Immature natural killer cell (primary cell): ENCODE measurements around the gene BTG1. TPM values are rescaled to one million over a fixed set of nuclear protein-coding genes. Genes with fewer than 3 reads are reported as not detected.
A peak's percentile ranks its signal among the peaks of the same experiment; 100 is the strongest.

Experiments used
- DNase-seq, 3 donors: peaks; one replicate each; pipeline ENCODE4 v3.0.0; 2022; ENCODE audit warnings: mixed read lengths in 1 of 3
- H3K27ac Mint-ChIP-seq, 6 donors: one replicate each; pipeline ENCODE4 v1.8.0; 2020; ENCODE audit warnings: mixed read lengths in 6 of 6, mild to moderate bottlenecking in 5 of 6, inconsistent platforms in 4 of 6, moderate library complexity in 3 of 6
- H3K27me3 Mint-ChIP-seq, 3 donors: one replicate each; pipeline ENCODE4 v1.8.0; 2020 to 2021; ENCODE audit warnings: low read depth in 3 of 3, mild to moderate bottlenecking in 3 of 3, mixed read lengths in 3 of 3, moderate library complexity in 3 of 3, inconsistent platforms in 1 of 3
- H3K36me3 Mint-ChIP-seq, 3 donors: one replicate each; pipeline ENCODE4 v1.8.0; 2020; ENCODE audit warnings: mixed read lengths in 3 of 3, inconsistent platforms in 2 of 3, mild to moderate bottlenecking in 2 of 3
- H3K4me1 Mint-ChIP-seq, 2 donors: one replicate each; pipeline ENCODE4 v1.8.0; 2020; ENCODE audit warnings: inconsistent platforms in 2 of 2, mild to moderate bottlenecking in 2 of 2, mixed read lengths in 2 of 2, moderate library complexity in 1 of 2
- H3K4me3 Mint-ChIP-seq, 5 donors: one replicate each; pipeline ENCODE4 v1.8.0; 2020; ENCODE audit warnings: mild to moderate bottlenecking in 5 of 5, mixed read lengths in 5 of 5, inconsistent platforms in 3 of 5, moderate library complexity in 3 of 5
- H3K9me3 Mint-ChIP-seq, 6 donors: one replicate each; pipeline ENCODE4 v1.8.0; 2020; ENCODE audit warnings: mild to moderate bottlenecking in 6 of 6, mixed read lengths in 6 of 6, inconsistent platforms in 4 of 6, moderate library complexity in 3 of 6
- polyA plus RNA-seq, 3 donors: library from polyadenylated mRNA; unstranded; fragments of 300-500 nt; fragmentation: Illumina TruSeq; gene quantifications; one replicate each; pipeline ENCODE4 v1.2.3, GENCODE V29; 2021

Gene BTG1
- polyA plus RNA-seq, 3 donors from 2014 or later = 156 to 489 (median 487) TPM

DNA sequence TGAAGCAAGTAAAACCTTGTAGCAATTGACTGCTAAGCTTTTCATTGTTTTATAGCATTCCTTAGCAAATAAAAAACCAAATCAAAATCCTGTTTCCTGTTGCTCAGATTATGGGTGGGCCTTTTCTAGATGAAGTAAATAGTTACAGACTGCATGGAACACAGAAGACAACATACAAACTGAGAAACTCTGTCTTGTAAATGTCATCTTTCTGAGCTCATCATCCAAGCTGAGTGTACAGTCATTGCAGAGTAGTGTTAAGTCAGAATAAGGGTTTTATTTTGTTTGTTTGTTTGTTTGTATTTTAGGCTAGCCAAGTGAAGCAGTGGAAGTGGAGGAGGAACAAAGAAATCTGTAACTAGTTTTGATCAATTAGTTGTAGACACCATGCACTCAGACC is 24.4 kb upstream of the BTG1 start:
- H3K4me3 Mint-ChIP-seq = no peak overlapping the region
- DNase-seq = no peak
- H3K4me1 Mint-ChIP-seq = peaks cover 13 to 14% of the 10 kb centered on the region in 2 donors
- no peak overlapping the region for H3K27ac Mint-ChIP-seq
- H3K9me3 Mint-ChIP-seq = no peaks in the 10 kb centered on the region
- peaks cover 0 to 4% (median 0%) of the 10 kb centered on the region in 3 donors for H3K27me3 Mint-ChIP-seq
- H3K36me3 Mint-ChIP-seq = peaks cover 0 to 5% (median 0%) of the 10 kb centered on the region in 3 donors

DNA sequence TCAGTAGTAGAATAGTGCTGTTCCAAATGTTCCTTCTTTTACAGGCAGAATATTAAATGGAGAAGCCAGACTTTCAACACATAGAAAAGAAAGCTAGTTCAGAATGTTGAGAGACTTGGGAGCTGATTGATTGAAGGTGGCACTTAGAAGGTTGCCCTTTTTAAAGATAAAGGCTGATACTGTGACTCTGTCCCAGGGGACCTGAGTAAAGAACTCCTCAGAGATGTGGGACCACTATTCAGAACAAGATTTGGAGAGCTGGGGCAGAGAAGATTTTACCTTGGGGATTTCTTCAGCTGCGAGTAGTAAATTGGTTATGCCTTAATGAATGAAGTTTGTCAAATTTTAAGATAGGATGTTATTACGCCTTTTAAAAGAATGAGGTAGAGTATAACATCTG is 21.4 kb upstream of the BTG1 start:
- Mint-ChIP-seq H3K4me3 (no peak overlapping the region), H3K9me3 (no peaks in the 10 kb centered on the region), H3K36me3 (peaks cover 0 to 5% (median 0%) of the 10 kb centered on the region in 3 donors), H3K4me1 (peaks cover 6 to 13% of the 10 kb centered on the region in 2 donors), H3K27ac (no peak overlapping the region), H3K27me3 (peaks cover 0 to 3% (median 0%) of the 10 kb centered on the region in 3 donors)
- DNase-seq = no peak

DNA sequence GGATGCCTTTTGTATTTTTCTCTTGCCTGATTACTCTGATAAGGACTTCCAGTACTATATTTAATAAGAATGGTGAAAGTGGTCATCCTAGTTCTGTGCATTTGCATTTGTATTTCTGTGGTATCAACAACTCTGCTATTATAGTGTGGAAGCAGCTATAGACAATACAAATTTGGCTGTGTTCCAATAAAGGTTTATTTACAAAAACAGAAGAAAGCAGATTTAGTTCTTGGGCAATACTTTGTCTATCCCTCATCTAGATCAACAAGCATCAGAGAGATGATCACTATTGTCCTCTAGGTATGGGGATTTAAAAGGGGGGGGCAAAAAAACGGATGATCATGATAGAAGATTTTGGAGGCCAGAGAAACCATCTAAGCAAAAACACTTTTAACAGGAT is 19.1 kb upstream of the BTG1 start:
- Mint-ChIP-seq H3K36me3 (peaks cover 0 to 5% (median 3%) of the 10 kb centered on the region in 3 donors), H3K27me3 (peaks cover 0 to 5% (median 0%) of the 10 kb centered on the region in 3 donors), H3K4me1 (peaks cover 3 to 8% of the 10 kb centered on the region in 2 donors), H3K9me3 (no peaks in the 10 kb centered on the region), H3K4me3 (no peak overlapping the region), H3K27ac (no peak overlapping the region)
- no peak for DNase-seq

DNA sequence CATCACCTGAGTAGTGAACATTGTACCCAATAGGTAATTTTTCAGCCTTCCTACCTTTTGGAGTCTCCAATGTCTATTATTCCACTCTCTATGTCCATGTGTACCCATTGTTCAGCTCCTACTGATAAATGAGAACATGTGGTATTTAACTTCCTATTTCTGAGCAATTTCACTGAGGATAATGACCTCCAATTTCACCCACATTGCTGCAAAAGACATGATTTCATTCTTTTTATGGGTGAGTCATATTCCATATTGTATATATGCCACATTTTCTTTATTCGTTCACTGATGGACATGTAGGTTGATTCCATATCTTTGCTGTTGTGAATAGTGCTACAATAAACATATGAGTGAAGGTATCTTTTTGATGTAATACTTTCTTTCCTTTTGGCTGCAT is 16.4 kb upstream of the BTG1 start:
- peaks cover 14 to 32% of the 10 kb centered on the region in 2 donors for H3K4me1 Mint-ChIP-seq
- H3K27me3 Mint-ChIP-seq = peaks cover 0 to 11% (median 0%) of the 10 kb centered on the region in 3 donors
- no peak overlapping the region for H3K27ac Mint-ChIP-seq
- no peak for DNase-seq
- H3K4me3 Mint-ChIP-seq = no peak overlapping the region
- no peaks in the 10 kb centered on the region for H3K9me3 Mint-ChIP-seq
- peaks cover 0 to 8% (median 0%) of the 10 kb centered on the region in 3 donors for H3K36me3 Mint-ChIP-seq

DNA sequence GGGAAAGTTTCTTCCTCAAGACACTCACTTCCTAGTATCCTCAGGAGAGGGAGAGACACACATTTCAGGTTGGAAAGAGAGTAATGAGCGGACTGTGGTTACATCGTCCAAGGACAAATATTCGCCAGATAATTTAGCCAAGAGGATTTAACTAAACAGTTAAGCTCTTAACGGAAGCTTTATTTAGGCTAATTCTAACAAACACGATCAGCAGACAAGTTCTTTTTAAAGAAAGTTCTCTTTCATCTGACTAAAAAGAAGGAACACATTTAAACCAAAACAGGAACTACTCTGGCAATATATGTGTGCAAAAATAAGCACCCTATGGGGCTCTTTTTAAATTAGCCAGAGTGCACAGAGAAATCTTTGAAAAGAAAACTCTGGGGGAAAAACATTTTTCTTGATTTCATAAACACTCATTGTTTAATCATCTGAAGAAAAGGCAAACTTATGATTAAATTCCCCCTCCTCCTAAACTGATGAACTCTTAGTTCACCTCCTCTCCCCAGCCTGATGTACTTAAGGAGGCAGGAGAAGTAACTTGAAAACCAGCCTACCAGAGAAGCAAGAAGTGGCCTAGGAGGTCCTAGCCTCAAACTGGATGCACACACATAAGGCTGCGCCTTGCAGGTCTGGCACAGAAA is 13.3 kb upstream of the BTG1 start:
- Mint-ChIP-seq H3K27me3 (peaks cover 0 to 9% (median 2%) of the 10 kb centered on the region in 3 donors), H3K4me1 (peaks cover 14 to 32% of the 10 kb centered on the region in 2 donors), H3K9me3 (no peaks in the 10 kb centered on the region), H3K27ac (peak overlapping the region; percentile 1 to 74 (median 36)), H3K36me3 (peaks cover 0 to 14% (median 0%) of the 10 kb centered on the region in 3 donors), H3K4me3 (peak overlapping the region in 2 of 5 donors; percentile 1 to 46)
- no peak for DNase-seq

DNA sequence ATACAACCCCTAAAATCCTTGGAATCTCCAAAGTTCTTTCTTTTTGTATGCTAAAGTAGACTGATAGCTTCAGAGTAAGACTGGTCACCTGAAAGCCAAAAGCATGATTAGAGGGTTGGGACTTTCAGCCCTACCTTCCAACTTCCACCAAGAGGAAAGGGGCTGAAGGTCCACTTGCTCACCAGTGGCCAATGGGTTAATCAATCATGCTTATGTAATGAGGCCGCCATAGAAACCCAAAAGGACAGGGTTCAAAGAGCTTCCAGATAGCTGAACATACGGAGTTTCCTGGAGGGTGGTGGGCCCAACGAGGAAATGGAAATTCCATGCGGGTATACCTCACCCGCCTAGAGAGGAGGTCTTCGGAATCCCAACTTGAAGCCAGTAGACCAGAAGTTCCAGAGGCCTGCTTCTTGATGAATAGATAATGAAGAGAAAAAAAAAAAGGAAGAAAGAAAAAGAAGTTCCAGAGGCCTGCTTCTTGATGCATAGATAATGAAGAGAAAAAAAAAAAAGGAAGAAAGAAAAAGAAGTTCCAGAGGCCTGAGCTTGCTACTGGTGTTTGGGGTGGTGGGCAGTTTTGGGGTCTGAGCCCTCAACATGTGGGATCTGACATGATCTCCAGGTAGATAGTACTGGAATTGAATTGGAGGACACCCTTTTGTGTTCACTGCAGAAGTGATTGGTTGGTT is 11.2 kb upstream of the BTG1 start:
- Mint-ChIP-seq H3K9me3 (no peaks in the 10 kb centered on the region), H3K27ac (no peak overlapping the region), H3K36me3 (peaks cover 0 to 14% (median 2%) of the 10 kb centered on the region in 3 donors), H3K27me3 (peaks cover 0 to 9% (median 2%) of the 10 kb centered on the region in 3 donors), H3K4me1 (peaks cover 13 to 23% of the 10 kb centered on the region in 2 donors), H3K4me3 (no peak overlapping the region)
- DNase-seq = no peak

DNA sequence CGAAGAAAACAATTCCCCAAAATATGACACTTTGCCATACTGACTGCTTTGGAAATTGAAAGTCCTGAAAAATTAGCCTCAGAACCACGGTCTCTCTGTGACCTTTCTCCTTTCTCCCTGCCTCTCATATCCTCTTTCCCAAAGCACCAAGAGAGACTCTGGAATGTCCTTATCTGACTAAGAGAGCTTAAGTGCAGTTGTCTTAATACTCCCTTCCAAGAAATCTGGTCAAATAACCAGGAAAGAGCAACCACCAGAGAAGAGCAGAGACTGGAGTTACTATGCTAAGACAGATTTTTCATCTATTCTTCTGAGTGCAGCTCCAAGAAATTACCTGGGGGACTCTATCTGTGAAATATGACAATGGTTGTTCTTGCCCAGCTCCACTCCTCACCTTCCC is 10.5 kb upstream of the BTG1 start:
- Mint-ChIP-seq H3K27ac (no peak overlapping the region), H3K27me3 (peaks cover 0 to 9% (median 2%) of the 10 kb centered on the region in 3 donors), H3K4me3 (no peak overlapping the region), H3K36me3 (peaks cover 0 to 14% (median 5%) of the 10 kb centered on the region in 3 donors), H3K9me3 (no peaks in the 10 kb centered on the region), H3K4me1 (peaks cover 13 to 23% of the 10 kb centered on the region in 2 donors)
- no peak for DNase-seq

DNA sequence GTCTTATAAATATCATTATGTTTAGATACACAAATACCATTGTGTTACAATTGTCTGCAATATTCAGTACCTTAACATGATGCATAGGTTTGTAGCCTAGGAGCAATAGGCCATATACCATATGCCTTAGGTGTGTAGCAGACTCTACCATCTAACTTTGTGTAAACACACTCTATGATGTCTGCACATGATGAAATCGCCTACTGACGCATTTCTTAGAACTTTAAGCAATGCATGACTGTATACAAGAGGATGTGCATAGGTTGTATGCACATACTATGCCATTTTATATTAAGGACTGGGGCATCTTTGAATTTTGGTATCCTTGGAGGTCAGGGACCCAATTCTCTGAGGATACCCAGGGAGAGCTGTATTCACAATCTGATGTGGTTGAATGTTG is 10.1 kb upstream of the BTG1 start:
- no peaks in the 10 kb centered on the region for H3K9me3 Mint-ChIP-seq
- DNase-seq = no peak
- H3K4me3 Mint-ChIP-seq = no peak overlapping the region
- no peak overlapping the region for H3K27ac Mint-ChIP-seq
- H3K4me1 Mint-ChIP-seq = peaks cover 11 to 23% of the 10 kb centered on the region in 2 donors
- H3K36me3 Mint-ChIP-seq = peaks cover 0 to 13% (median 5%) of the 10 kb centered on the region in 3 donors
- H3K27me3 Mint-ChIP-seq = peaks cover 0 to 7% (median 2%) of the 10 kb centered on the region in 3 donors

DNA sequence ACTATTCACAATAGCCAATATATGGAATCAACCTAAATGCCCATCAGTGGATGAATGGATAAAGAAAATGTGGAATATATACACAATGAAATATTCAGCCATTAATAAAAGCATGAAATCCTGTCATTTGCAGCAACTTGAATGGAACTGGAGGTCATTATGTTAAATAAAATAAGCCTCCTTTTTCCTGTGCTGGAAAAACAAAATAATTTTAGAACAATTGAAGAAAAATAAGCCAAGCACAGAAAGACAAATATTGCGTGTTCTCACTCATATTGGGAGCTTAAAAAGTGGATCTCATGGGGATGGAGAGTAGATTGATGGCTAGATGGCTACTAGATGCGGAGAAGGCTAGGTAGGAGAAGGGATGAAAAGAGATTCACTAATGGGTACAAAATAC is 6.3 kb upstream of the BTG1 start:
- Mint-ChIP-seq H3K36me3 (peaks cover 6 to 13% (median 11%) of the 10 kb centered on the region in 3 donors), H3K4me3 (no peak overlapping the region), H3K27ac (no peak overlapping the region), H3K4me1 (peaks cover 10 to 17% of the 10 kb centered on the region in 2 donors), H3K27me3 (peaks cover 0 to 2% (median under 1%) of the 10 kb centered on the region in 3 donors), H3K9me3 (no peaks in the 10 kb centered on the region)
- DNase-seq = no peak

DNA sequence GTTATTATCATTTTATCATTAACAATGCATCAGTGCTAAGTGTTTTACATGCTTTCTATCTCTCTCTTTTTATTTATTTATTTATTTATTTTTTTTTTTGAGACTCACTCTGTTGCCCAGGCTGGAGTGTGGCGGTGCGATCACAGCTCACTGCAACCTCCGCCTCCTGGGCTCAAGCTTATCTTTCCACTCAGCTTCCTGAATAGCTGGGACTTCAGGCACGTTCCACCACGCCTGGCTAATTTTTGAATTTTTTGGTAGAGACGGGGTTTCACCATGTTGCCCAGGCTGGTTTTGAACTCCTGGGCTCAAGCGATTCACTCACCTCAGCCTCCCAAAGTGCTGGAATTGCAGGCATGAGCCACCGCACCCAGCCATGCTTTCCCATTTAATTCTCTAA is 3.9 kb upstream of the BTG1 start:
- H3K27me3 Mint-ChIP-seq = peaks cover 14 to 18% (median 15%) of the 10 kb centered on the region in 3 donors
- H3K4me1 Mint-ChIP-seq = peaks cover 18 to 26% of the 10 kb centered on the region in 2 donors
- peaks cover 0 to 1% (median 0%) of the 10 kb centered on the region in 6 donors for H3K9me3 Mint-ChIP-seq
- H3K27ac Mint-ChIP-seq = no peak overlapping the region
- H3K4me3 Mint-ChIP-seq = no peak overlapping the region
- no peak for DNase-seq
- H3K36me3 Mint-ChIP-seq = peaks cover 5 to 18% (median 7%) of the 10 kb centered on the region in 3 donors

DNA sequence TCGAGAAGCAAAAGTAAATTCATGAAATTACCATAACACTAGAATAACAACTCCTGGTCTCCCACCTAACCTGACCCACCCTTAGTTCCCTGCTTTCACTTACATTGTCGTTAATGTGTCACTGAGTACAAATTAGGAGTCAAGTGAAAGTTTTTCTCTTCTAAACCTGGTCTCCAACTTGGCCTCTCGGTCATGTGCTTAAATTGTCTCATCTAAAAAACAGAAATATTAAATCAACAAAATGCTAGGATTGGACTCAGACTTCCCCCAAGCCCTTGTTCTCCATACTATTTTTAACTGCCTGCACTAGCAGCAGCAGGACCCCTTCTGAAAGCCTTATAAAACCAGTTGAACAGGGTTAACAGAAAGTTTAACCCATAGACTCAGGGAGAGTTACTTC is 1.8 kb upstream of the BTG1 start:
- H3K27me3 Mint-ChIP-seq = peaks cover 23 to 36% (median 32%) of the 10 kb centered on the region in 3 donors
- DNase-seq = no peak
- H3K36me3 Mint-ChIP-seq = peaks cover 24 to 38% (median 28%) of the 10 kb centered on the region in 3 donors
- H3K4me1 Mint-ChIP-seq = peaks cover 27 to 42% of the 10 kb centered on the region in 2 donors
- peaks cover 0 to 6% (median 0%) of the 10 kb centered on the region in 6 donors for H3K9me3 Mint-ChIP-seq
- H3K27ac Mint-ChIP-seq = peak overlapping the region; percentile 62 to 100 (median 95)
- peak overlapping the region; percentile 65 to 100 (median 100) for H3K4me3 Mint-ChIP-seq

DNA sequence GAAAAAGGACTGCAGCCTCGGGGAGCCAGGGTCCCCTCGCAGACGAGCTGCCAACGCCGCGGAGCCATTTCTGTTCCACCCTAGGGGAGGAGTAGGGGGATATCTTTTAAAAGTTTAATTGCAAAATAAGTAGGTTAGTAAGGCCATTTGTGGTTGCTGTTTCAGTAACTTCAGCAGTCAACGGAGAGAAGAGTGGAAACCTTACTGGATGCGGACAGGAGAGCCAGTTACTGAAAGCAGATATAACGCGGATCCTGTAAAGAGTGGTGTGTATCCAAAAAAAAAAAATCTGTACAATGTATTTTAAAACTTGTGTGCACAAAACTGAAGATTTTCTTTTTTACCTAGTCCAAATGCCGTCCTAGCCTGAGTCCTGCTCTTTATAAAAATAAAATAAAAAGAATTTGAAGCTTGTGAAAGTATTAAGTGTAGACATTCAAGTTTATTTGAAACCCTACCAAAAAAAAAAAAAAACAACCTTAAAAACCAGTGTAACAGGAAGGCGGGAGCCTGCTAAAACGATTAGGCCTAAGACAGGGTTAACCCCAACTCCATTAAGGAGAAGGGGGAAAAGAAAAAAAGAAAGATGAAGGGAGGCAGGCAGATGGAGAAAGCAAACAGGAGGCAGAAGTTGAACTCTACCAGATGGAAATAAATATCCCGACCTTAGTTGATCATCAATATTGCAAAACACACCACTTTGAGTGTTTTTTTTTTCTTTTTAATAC is 1.0 kb upstream of the BTG1 start:
- H3K9me3 Mint-ChIP-seq = peaks cover 0 to 6% (median 0%) of the 10 kb centered on the region in 6 donors
- no peak for DNase-seq
- peak overlapping the region; percentile 96 to 100 (median 99) for H3K27ac Mint-ChIP-seq
- H3K36me3 Mint-ChIP-seq = peaks cover 33 to 43% (median 33%) of the 10 kb centered on the region in 3 donors
- peaks cover 27 to 46% of the 10 kb centered on the region in 2 donors for H3K4me1 Mint-ChIP-seq
- peak overlapping the region; percentile 92 to 100 (median 100) for H3K4me3 Mint-ChIP-seq
- peaks cover 23 to 36% (median 34%) of the 10 kb centered on the region in 3 donors for H3K27me3 Mint-ChIP-seq

DNA sequence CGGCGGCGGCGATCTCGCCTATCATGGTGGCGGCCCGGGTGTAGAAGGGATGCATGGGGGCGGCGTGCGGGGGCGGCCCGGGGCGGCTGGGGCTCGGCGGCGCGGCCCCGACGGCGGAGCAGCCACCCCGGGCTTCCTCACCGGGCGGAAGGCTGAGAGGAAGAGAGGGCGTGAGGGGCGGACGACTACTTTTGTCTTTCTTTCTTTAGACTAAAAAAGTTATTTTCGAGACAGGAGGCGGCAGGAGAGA is 240 bp downstream of the BTG1 start:
- peak overlapping the region; percentile 96 to 100 (median 99) for H3K27ac Mint-ChIP-seq
- peaks cover 23 to 36% (median 34%) of the 10 kb centered on the region in 3 donors for H3K27me3 Mint-ChIP-seq
- H3K4me3 Mint-ChIP-seq = peak overlapping the region; percentile 92 to 100 (median 100)
- peaks cover 0 to 6% (median 0%) of the 10 kb centered on the region in 6 donors for H3K9me3 Mint-ChIP-seq
- peaks cover 32 to 52% of the 10 kb centered on the region in 2 donors for H3K4me1 Mint-ChIP-seq
- no peak for DNase-seq
- peaks cover 44 to 54% (median 46%) of the 10 kb centered on the region in 3 donors for H3K36me3 Mint-ChIP-seq
